ENCODE data around the gene RASGRF2. TPM values are rescaled to one million over a fixed set of nuclear protein-coding genes. Genes with fewer than 3 reads are reported as not detected.

Gene RASGRF2, protein sequence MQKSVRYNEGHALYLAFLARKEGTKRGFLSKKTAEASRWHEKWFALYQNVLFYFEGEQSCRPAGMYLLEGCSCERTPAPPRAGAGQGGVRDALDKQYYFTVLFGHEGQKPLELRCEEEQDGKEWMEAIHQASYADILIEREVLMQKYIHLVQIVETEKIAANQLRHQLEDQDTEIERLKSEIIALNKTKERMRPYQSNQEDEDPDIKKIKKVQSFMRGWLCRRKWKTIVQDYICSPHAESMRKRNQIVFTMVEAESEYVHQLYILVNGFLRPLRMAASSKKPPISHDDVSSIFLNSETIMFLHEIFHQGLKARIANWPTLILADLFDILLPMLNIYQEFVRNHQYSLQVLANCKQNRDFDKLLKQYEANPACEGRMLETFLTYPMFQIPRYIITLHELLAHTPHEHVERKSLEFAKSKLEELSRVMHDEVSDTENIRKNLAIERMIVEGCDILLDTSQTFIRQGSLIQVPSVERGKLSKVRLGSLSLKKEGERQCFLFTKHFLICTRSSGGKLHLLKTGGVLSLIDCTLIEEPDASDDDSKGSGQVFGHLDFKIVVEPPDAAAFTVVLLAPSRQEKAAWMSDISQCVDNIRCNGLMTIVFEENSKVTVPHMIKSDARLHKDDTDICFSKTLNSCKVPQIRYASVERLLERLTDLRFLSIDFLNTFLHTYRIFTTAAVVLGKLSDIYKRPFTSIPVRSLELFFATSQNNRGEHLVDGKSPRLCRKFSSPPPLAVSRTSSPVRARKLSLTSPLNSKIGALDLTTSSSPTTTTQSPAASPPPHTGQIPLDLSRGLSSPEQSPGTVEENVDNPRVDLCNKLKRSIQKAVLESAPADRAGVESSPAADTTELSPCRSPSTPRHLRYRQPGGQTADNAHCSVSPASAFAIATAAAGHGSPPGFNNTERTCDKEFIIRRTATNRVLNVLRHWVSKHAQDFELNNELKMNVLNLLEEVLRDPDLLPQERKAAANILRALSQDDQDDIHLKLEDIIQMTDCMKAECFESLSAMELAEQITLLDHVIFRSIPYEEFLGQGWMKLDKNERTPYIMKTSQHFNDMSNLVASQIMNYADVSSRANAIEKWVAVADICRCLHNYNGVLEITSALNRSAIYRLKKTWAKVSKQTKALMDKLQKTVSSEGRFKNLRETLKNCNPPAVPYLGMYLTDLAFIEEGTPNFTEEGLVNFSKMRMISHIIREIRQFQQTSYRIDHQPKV (N-terminal part only)
- total RNA-seq, result 0.18 and 1.3 TPM in 2 replicates

DNA sequence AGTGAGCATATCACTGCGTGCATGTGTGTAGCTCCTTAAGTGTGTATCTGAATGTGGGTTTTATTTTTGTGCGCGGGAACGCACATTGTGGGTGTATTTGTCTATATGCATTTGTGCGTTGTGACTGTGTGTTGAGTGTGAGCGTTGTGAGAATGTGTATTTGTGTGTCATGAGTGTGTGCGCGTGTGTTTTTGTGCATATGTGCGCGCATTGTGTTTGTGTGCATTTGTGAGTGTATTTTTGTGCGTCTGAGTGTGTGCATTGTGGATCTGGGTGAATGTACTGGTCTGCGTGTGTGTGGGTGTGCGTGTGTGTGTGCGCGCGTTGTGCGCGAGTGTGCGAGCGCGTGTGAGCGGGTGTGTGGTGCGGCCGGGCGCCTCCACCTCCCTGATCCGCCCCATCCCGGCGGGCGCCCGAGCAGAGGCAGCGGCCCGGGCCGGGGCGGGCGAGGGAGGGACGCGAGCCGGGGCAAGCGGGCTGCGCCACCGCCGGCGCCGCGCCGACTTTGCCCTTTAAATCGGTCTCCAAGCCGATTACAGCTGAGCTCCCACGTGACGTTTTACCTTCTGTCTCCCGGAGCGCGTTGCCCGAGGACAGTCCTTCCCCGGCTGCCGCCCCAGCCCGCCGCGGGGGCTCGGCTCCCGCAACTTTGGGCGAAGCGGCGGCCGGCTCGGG is at the start of gene RASGRF2:
TSS of gene RASGRF2 (plus strand) at position 596 of the 675 bp plus-strand sequence. CDS start 376 bp downstream, outside the sequence.

DNA sequence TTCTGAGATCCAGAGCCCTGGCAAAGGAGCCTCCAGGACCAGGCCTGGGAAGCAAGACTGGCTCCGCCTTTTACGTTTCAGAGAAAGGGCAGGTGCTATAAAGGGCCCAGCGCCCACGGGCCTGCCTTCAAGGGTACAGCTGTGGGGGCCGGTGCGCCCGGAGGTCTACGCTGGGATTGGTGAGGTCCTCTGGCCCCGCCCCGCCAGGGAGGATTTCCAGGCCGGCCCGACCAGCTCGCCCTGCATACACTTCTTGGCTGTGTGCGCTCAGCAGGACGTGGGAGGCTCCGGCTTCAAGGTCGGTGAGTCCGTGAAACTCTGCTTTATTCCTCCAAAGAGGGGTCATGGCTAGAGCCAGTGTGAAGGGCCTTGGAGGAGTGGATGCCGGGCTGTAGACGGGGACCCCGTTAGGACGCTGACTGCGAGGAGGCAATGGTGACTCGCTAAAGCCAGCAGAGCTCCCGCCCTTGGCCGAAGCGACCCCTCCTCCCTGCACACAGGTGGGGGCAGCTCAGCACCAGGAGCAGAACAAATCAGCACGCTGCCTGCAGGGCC is 273.0 kb downstream of the RASGRF2 start, which contains the start of gene CKMT2:
TSS of gene CKMT2 (plus strand) at position 243 of the 555 bp plus-strand sequence. CDS start 17,811 bp downstream, outside the sequence.

All from cardiac atrium fibroblast (primary cell).